ENCODE measurements around the gene CARD11.

Gene CARD11

DNA sequence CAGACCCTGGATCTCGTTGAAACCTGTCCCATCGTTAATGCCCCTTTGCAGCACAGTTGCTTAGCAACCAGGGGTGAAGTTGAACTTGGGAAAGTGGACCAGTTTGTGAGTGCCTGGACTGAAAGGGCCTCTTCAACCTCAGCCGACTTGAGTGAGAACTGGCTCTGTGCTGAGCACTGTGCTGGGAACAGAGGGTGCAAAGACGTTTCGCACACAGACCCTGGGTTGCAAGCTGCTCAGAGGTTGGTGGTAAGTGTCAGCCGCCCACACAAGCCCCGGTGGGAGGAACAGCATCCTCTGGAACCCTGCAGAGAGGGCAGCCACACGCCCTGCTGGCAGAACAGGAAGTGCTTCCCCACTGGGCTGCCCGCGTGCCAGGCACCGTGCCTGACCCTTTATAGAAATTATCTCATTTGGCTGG is 89.2 kb downstream of the CARD11 start:
- no peak for TF ChIP-seq Cebpa-rat (IDR thresholded peaks at IDR 0.05)
- H3K27me3 ChIP-seq: peaks cover 0 to 7% (median 0%) of the 10 kb centered on the region in 11 experiments; a peak in 3 of 22 replicates
- peaks cover 52 to 89% (median 72%) of the 10 kb centered on the region in 10 experiments for H3K4me1 ChIP-seq
- H3K9me3 ChIP-seq (replicated peaks in 1 of 11): peaks cover 0 to 26% (median 4%) of the 10 kb centered on the region in 11 experiments; a peak in 10 of 22 replicates
- no peak overlapping the region for H3K4me3 ChIP-seq
- no peak overlapping the region for H3K9ac ChIP-seq
- H3K27ac ChIP-seq: no peak overlapping the region
- H4K20me1 ChIP-seq: no peaks in the 10 kb centered on the region; a peak in 1 of 22 replicates
- peaks cover 0 to 18% (median 3%) of the 10 kb centered on the region in 11 experiments; a peak in 5 of 22 replicates for H3K36me3 ChIP-seq
- H3K4me2 ChIP-seq: peak overlapping the region; percentile 49 to 87 (median 67)

DNA sequence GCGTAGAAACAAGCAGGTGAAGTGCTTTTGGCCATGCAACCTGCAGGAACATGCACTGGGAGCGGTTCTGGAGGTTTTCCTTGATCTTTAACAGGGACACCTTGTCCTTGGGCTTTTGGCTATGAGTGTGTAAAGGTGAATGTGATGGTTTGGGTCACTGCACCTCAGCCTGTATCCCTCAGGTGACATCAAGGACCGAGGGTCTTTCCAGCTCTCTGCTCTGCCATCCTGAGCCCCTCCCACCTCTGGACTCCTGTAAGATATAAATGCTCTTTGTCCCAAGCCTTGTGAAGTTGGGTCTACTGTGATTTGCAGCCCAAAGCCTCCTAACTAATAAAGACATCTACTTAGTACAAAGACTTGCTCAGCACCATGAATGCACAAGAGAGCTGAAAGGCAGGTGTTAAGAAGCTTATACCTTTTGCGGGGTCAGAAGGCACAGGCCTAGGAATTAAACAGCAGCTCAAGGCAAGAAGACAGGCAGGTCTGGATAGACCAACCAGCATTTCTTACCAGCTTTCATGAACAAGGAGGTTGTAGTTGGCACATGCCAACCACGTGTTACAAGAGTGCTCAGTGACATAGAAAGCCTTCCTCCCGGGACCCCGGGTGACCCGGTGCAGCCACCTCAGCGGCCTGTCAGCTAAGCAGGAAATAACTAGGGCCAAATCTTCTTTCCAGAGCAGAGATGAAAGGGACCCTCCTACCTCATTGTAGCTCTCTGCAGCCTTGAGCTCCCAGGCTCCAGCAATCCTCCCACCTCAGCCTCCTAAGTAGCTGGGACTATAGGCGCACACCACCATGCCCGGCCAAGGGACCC is 89.9 kb downstream of the CARD11 start:
- no peaks in the 10 kb centered on the region; a peak in 1 of 22 replicates for H4K20me1 ChIP-seq
- no peak overlapping the region for H3K9ac ChIP-seq
- no peak overlapping the region for H3K4me3 ChIP-seq
- H3K4me1 ChIP-seq: peaks cover 45 to 82% (median 66%) of the 10 kb centered on the region in 10 experiments
- peaks cover 0 to 18% (median 4%) of the 10 kb centered on the region in 11 experiments; a peak in 5 of 22 replicates for H3K36me3 ChIP-seq
- peaks cover 0 to 7% (median 0%) of the 10 kb centered on the region in 11 experiments; a peak in 3 of 22 replicates for H3K27me3 ChIP-seq
- no peak overlapping the region for H3K27ac ChIP-seq
- TF ChIP-seq Cebpa-rat (IDR thresholded peaks at IDR 0.05): no peak
- H3K4me2 ChIP-seq: peak overlapping the region; percentile 49 to 87 (median 67)
- H3K9me3 ChIP-seq (replicated peaks in 1 of 11): peaks cover 0 to 29% (median 10%) of the 10 kb centered on the region in 11 experiments; a peak in 12 of 22 replicates

GRCh38 chr7:2953099-2953498 is 90.6 kb downstream of the CARD11 start:
- H3K4me1 ChIP-seq: peaks cover 40 to 80% (median 62%) of the 10 kb centered on the region in 10 experiments
- H3K9ac ChIP-seq: no peak overlapping the region
- H3K4me3 ChIP-seq: no peak overlapping the region
- H4K20me1 ChIP-seq: no peaks in the 10 kb centered on the region; a peak in 1 of 22 replicates
- no peak overlapping the region for H3K27ac ChIP-seq
- H3K36me3 ChIP-seq: peaks cover 0 to 15% (median 4%) of the 10 kb centered on the region in 11 experiments; a peak in 5 of 22 replicates
- peaks cover 0 to 7% (median 0%) of the 10 kb centered on the region in 11 experiments; a peak in 2 of 22 replicates for H3K27me3 ChIP-seq
- H3K4me2 ChIP-seq: peak overlapping the region in 3 of 11 experiments; percentile 65 to 87 (median 70); a peak in 3 of 22 replicates
- TF ChIP-seq Cebpa-rat (IDR thresholded peaks at IDR 0.05): no peak
- H3K9me3 ChIP-seq (replicated peaks in 1 of 11): peaks cover 0 to 29% (median 11%) of the 10 kb centered on the region in 11 experiments; a peak in 12 of 22 replicates

GRCh38 chr7:2952316-2952715 is 91.4 kb downstream of the CARD11 start:
- peaks cover 40 to 76% (median 60%) of the 10 kb centered on the region in 10 experiments for H3K4me1 ChIP-seq
- H4K20me1 ChIP-seq: no peaks in the 10 kb centered on the region; a peak in 1 of 22 replicates
- H3K36me3 ChIP-seq: peaks cover 0 to 17% (median 7%) of the 10 kb centered on the region in 11 experiments; a peak in 4 of 22 replicates
- H3K4me2 ChIP-seq: peak overlapping the region in 4 of 11 experiments; percentile 64 to 87 (median 74); a peak in 7 of 22 replicates
- H3K9ac ChIP-seq: no peak overlapping the region
- no peak for TF ChIP-seq Cebpa-rat (IDR thresholded peaks at IDR 0.05)
- no peak overlapping the region for H3K4me3 ChIP-seq
- peaks cover 0 to 7% (median 0%) of the 10 kb centered on the region in 11 experiments; a peak in 2 of 22 replicates for H3K27me3 ChIP-seq
- H3K9me3 ChIP-seq (replicated peaks in 1 of 11): peaks cover 0 to 29% (median 11%) of the 10 kb centered on the region in 11 experiments; a peak in 12 of 22 replicates
- H3K27ac ChIP-seq: peak overlapping the region in 2 of 11 experiments; percentile 34 to 50; a peak in 3 of 22 replicates

GRCh38 chr7:2950578-2950977 is 93.1 kb downstream of the CARD11 start:
- peak overlapping the region in 2 of 11 experiments; percentile 20 to 27; a peak in 3 of 22 replicates for H3K9ac ChIP-seq
- H3K9me3 ChIP-seq (replicated peaks in 1 of 11): peaks cover 0 to 29% (median 11%) of the 10 kb centered on the region in 11 experiments; a peak in 12 of 22 replicates
- H3K4me1 ChIP-seq: peaks cover 22 to 60% (median 42%) of the 10 kb centered on the region in 10 experiments
- H3K4me2 ChIP-seq: peak overlapping the region in 7 of 11 experiments; percentile 2 to 87 (median 64); a peak in 14 of 22 replicates
- H3K36me3 ChIP-seq: peaks cover 0 to 21% (median 8%) of the 10 kb centered on the region in 11 experiments; a peak in 5 of 22 replicates
- peaks cover 0 to 7% (median 0%) of the 10 kb centered on the region in 11 experiments; a peak in 2 of 22 replicates for H3K27me3 ChIP-seq
- no peak overlapping the region for H3K4me3 ChIP-seq
- H4K20me1 ChIP-seq: no peaks in the 10 kb centered on the region; a peak in 1 of 22 replicates
- peak overlapping the region in 6 of 11 experiments; percentile 5 to 55 (median 40); a peak in 9 of 22 replicates for H3K27ac ChIP-seq
- no peak for TF ChIP-seq Cebpa-rat (IDR thresholded peaks at IDR 0.05)

- Histone ChIP-seq H3K27me3 (peaks cover 0 to 2% (median 0%) of the 10 kb centered on the region in 11 experiments; a peak in 1 of 22 replicates), H3K4me1 (peaks cover 4 to 56% (median 29%) of the 10 kb centered on the region in 10 experiments), H3K4me3 (no peak overlapping the region), H3K27ac (no peak overlapping the region), H4K20me1 (no peaks in the 10 kb centered on the region; a peak in 1 of 22 replicates), H3K36me3 (peaks cover 0 to 37% (median 22%) of the 10 kb centered on the region in 11 experiments; a peak in 17 of 22 replicates), H3K4me2 (no peak overlapping the region), H3K9ac (no peak overlapping the region), H3K9me3 (replicated peaks in 1 of 11) (peaks cover 0 to 32% (median 16%) of the 10 kb centered on the region in 11 experiments; a peak in 16 of 22 replicates)
- no peak for TF ChIP-seq Cebpa-rat (IDR thresholded peaks at IDR 0.05)
Observed at GRCh38 chr7:2948749-2949148, 94.9 kb downstream of the CARD11 start.

- TF ChIP-seq Cebpa-rat (IDR thresholded peaks at IDR 0.05): no peak
- H4K20me1 ChIP-seq: no peaks in the 10 kb centered on the region; a peak in 1 of 22 replicates
- H3K27ac ChIP-seq: no peak overlapping the region
- no peak overlapping the region for H3K4me3 ChIP-seq
- peaks cover 0 to 41% (median 24%) of the 10 kb centered on the region in 10 experiments; a peak in 13 of 20 replicates for H3K4me1 ChIP-seq
- peaks cover 0 to 38% (median 25%) of the 10 kb centered on the region in 11 experiments; a peak in 16 of 22 replicates for H3K9me3 ChIP-seq (replicated peaks in 1 of 11)
- H3K4me2 ChIP-seq: no peak overlapping the region
- no peaks in the 10 kb centered on the region for H3K27me3 ChIP-seq
- H3K36me3 ChIP-seq: peaks cover 0 to 41% (median 31%) of the 10 kb centered on the region in 11 experiments; a peak in 17 of 22 replicates
- H3K9ac ChIP-seq: no peak overlapping the region
Observed at GRCh38 chr7:2947058-2947780, 96.4 kb downstream of the CARD11 start.

GRCh38 chr7:2945171-2945570 is 98.5 kb downstream of the CARD11 start:
- Histone ChIP-seq H3K9ac (no peak overlapping the region), H4K20me1 (peaks cover 0 to 11% (median 0%) of the 10 kb centered on the region in 11 experiments; a peak in 3 of 22 replicates), H3K4me1 (peaks cover 10 to 34% (median 21%) of the 10 kb centered on the region in 10 experiments), H3K27me3 (no peaks in the 10 kb centered on the region), H3K4me2 (peak overlapping the region in 4 of 11 experiments; percentile 8 to 65 (median 40); a peak in 6 of 22 replicates), H3K27ac (no peak overlapping the region), H3K9me3 (replicated peaks in 1 of 11) (peaks cover 0 to 29% (median 18%) of the 10 kb centered on the region in 11 experiments; a peak in 16 of 22 replicates), H3K36me3 (peaks cover 0 to 39% (median 31%) of the 10 kb centered on the region in 11 experiments; a peak in 17 of 22 replicates), H3K4me3 (no peak overlapping the region)
- no peak for TF ChIP-seq Cebpa-rat (IDR thresholded peaks at IDR 0.05)
